Thyroid gland (tissue), 4 donors: Measurements from ENCODE around the gene ADAMTS6. TPM values are rescaled to one million over a fixed set of nuclear protein-coding genes. Genes with fewer than 3 reads are reported as not detected.

Experiments used
- DNase-seq, 2 donors: peaks; one replicate each; pipeline ENCODE4 v3.0.0-alpha.2; 2019
- H3K27ac ChIP-seq, 3 donors: fragments of 200-600 bp; sonication (generic); 1 replicate in 2 of 3; 2 replicates in 1 of 3; pipeline ENCODE4 v1.5.1; 2016 to 2019; ENCODE audit warnings: mild to moderate bottlenecking in 1 of 3, moderate library complexity in 1 of 3
- H3K27me3 ChIP-seq: fragments of 200-600 bp; sonication (generic); one replicate; pipeline ENCODE4 v1.5.1; 2019
- H3K36me3 ChIP-seq, 2 donors: fragments of 200-600 bp; sonication (generic); one replicate each; pipeline ENCODE4 v1.5.1; 2016 to 2019
- H3K4me1 ChIP-seq, 2 donors: fragments of 200-600 bp; sonication (generic); one replicate each; pipeline ENCODE4 v1.5.1; 2017 to 2019
- H3K4me3 ChIP-seq, 3 donors: fragments of 200-600 bp; sonication (generic); replicated peaks in 1 of 3; 1 replicate in 2 of 3; 2 replicates in 1 of 3; pipeline ENCODE4 v1.5.1; 2016; ENCODE audit warnings: mild to moderate bottlenecking in 1 of 3
- H3K9me3 ChIP-seq: fragments of 200-600 bp; sonication (generic); one replicate; pipeline ENCODE4 v1.5.1; 2017
- CTCF ChIP-seq, 6 experiments: fragments of 200-600 bp in 3 of 6; fragments of 450-650 bp in 3 of 6; sonication (generic) in 3 of 6; IDR thresholded peaks; one replicate each; pipeline ENCODE4 v1.5.1; 2016 to 2019; ENCODE audit warnings: antibody characterized with exemption in 6 of 6, mild to moderate bottlenecking in 2 of 6, inconsistent platforms in 1 of 6, moderate library complexity in 1 of 6
- POLR2A ChIP-seq, 2 donors: fragments of 450-650 bp; IDR thresholded peaks; one replicate each; pipeline ENCODE4 v1.6.1; 2017; ENCODE audit warnings: antibody characterized with exemption in 2 of 2, mild to moderate bottlenecking in 2 of 2, moderate library complexity in 1 of 2
- WGBS, 2 donors: methylation state at CpG; one replicate each; pipeline ENCODE4 v1.1.5; 2017; 5-methylcytosine and 5-hydroxymethylcytosine counted together
- intact Hi-C: fragments of 100-400 bp; cut with DNase I; formaldehyde crosslinking; loops from one replicate; pipeline ENCODE4 v1.15.1; 2023
- total RNA-seq, 4 donors: library from RNA; depleted of rRNA; stranded (reverse); fragments of >200 nt; gene quantifications; one replicate each; pipeline ENCODE4 v1.2.3, GENCODE V29; 2016

Gene ADAMTS6
- 1 to 10 TPM; 1.0 to 3.4 (median 3.3) TPM for total RNA-seq

- Histone ChIP-seq H3K9me3 (no peaks in the 10 kb centered on the region), H3K36me3 (no peaks in the 10 kb centered on the region), H3K4me3 (peak within 1 kb of the TSS in 2 of 3 donors; percentile 39 to 64), H3K27me3 (no peaks in the 10 kb centered on the region), H3K27ac (peak within 1 kb of the TSS; percentile 82 to 93 (median 91)), H3K4me1 (peaks cover 12 to 16% of the 10 kb centered on the region in 2 donors)
- TF ChIP-seq CTCF (IDR thresholded peaks at IDR 0.05), result no peak
- TF ChIP-seq POLR2A (IDR thresholded peaks at IDR 0.05), result peak in 1 of 2 donors; percentile 74
- peak; percentile 92 to 94 for DNase-seq
- intact Hi-C loops, result loop anchor here (5.0 to 10.0 kb wide), 3 partner anchors 379 to 677 kb away; no protein-coding TSS in a partner anchor
- 0% methylated on average over 12 of the region's 12 CpGs for WGBS, 2 donors
Measured at GRCh38 chr5:65481635-65482295, at the start of gene ADAMTS6. Gene ADAMTS6 (minus strand): TSS chr5:65481920. CDS start chr5:65473673, 8,247 bp downstream.

- Histone ChIP-seq H3K9me3 (no peaks in the 10 kb centered on the region), H3K4me3 (no peak overlapping the region), H3K36me3 (no peaks in the 10 kb centered on the region), H3K27ac (no peak overlapping the region), H3K27me3 (no peaks in the 10 kb centered on the region), H3K4me1 (no peaks in the 10 kb centered on the region)
- TF ChIP-seq CTCF (IDR thresholded peaks at IDR 0.05), result no peak
- TF ChIP-seq POLR2A (IDR thresholded peaks at IDR 0.05), result no peak
- WGBS, 2 donors, result 95% methylated on average over 1 of the region's 1 CpG
- intact Hi-C loops, result no loop called here
- no peak for DNase-seq
Measured at GRCh38 chr5:65530904-65531303, 49.2 kb upstream of the ADAMTS6 start.

GRCh38 chr5:65525726-65526125 lies 44.0 kb upstream of the ADAMTS6 start:
- intact Hi-C loops, result no loop called here
- TF ChIP-seq CTCF (IDR thresholded peaks at IDR 0.05) (no peak), POLR2A (IDR thresholded peaks at IDR 0.05) (no peak)
- Histone ChIP-seq H3K9me3 (no peaks in the 10 kb centered on the region), H3K36me3 (no peaks in the 10 kb centered on the region), H3K4me1 (no peaks in the 10 kb centered on the region), H3K27ac (no peak overlapping the region), H3K4me3 (no peak overlapping the region), H3K27me3 (no peaks in the 10 kb centered on the region)
- DNase-seq, result no peak
- 90 to 92% methylated on average over 3 of the region's 3 CpGs for WGBS, 2 donors

GRCh38 chr5:65512170-65512937 lies 30.6 kb upstream of the ADAMTS6 start:
- no peak overlapping the region for H3K4me3 ChIP-seq
- TF ChIP-seq CTCF (IDR thresholded peaks at IDR 0.05) (no peak), POLR2A (IDR thresholded peaks at IDR 0.05) (no peak)
- WGBS, 2 donors, result 85 to 88% methylated on average over 6 of the region's 6 CpGs
- no peak for DNase-seq
- no peaks in the 10 kb centered on the region for H3K9me3 ChIP-seq
- no peaks in the 10 kb centered on the region for H3K27me3 ChIP-seq
- no peak overlapping the region for H3K27ac ChIP-seq
- intact Hi-C loops, result no loop called here
- H3K36me3 ChIP-seq, result no peaks in the 10 kb centered on the region
- H3K4me1 ChIP-seq, result no peaks in the 10 kb centered on the region

- WGBS, 2 donors, result 97 to 99% methylated on average over 2 of the region's 2 CpGs
Measured at GRCh38 chr5:65508978-65509377, 27.3 kb upstream of the ADAMTS6 start.

More at GRCh38 chr5:65508978-65509377, 27.3 kb upstream of the ADAMTS6 start:
- Histone ChIP-seq H3K36me3 (no peaks in the 10 kb centered on the region), H3K9me3 (no peaks in the 10 kb centered on the region), H3K27ac (no peak overlapping the region), H3K4me3 (no peak overlapping the region), H3K4me1 (no peaks in the 10 kb centered on the region), H3K27me3 (no peaks in the 10 kb centered on the region)
- no peak for DNase-seq
- intact Hi-C loops, result no loop called here
- no peak for TF ChIP-seq POLR2A (IDR thresholded peaks at IDR 0.05)
- TF ChIP-seq CTCF (IDR thresholded peaks at IDR 0.05), result no peak
